HG03342 (cell line): ENCODE results near the gene RBMS1.

ENCODE experiments used
- ATAC-seq: cut with Tn5 transposase; IDR thresholded peaks from one replicate; pipeline ENCODE4 v1.9.1; 2021; ENCODE audit warnings: mild to moderate bottlenecking, moderate library complexity; ENCODE audit not compliant: unreplicated experiment

The RBMS1 gene

GRCh38 chr2:160261732-160262131 is 231.9 kb downstream of the RBMS1 start:
- no peak for ATAC-seq

GRCh38 chr2:160258492-160258805 is 235.2 kb downstream of the RBMS1 start:
- ATAC-seq: no peak

GRCh38 chr2:160257743-160258491 is 235.7 kb downstream of the RBMS1 start:
- ATAC-seq: no peak

DNA sequence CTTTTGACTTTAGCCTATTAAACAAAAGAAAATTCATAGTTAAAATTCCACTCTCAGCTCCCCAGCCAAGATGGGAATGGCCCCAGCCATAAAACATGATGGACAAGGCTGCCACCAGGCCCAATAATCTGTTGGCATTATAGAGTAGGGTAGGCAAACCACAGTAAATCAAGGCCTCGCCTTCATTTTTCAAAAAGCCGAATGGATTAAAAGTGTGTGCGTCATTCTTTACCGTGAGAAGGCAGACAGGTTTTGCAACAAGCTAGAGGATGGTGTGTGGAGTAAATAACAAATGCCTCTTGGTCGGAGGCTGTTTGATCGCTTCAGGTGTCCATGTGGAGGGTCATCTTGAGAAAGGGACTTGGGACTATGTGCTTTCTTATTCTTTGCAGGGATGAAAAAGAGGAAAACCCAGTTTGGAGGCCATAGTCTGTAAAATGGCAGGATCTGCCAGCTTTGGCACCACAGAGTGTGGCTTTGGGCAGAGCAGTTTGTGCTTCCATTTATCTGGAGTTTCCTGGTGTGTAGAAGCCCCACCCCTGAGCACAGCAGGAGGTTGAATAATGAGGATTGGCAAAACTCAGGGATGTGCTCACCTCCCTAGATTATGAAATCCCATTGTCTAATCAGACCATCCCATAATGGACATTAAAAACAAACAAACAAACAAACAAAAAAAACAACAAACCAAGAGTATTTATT is 236.4 kb downstream of the RBMS1 start:
- ATAC-seq: no peak

DNA sequence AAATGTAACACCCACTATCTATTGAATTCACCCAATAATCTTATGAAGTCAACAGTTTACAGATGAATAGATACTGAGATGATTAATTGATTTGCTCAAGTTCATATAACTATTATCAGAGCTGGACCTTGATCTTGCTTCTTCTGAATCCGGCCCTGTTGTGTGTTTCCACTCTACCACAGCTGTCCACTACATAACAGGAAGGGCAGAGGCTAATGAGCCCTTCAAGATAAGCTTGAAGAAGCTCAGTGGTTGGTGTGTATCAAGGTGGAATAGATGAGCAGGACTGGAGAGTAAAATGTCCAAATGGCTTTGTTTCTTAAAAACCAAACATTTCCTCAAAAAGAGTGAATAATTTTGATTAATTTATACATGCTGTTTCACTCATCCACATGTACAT is 237.1 kb downstream of the RBMS1 start:
- ATAC-seq: no peak

DNA sequence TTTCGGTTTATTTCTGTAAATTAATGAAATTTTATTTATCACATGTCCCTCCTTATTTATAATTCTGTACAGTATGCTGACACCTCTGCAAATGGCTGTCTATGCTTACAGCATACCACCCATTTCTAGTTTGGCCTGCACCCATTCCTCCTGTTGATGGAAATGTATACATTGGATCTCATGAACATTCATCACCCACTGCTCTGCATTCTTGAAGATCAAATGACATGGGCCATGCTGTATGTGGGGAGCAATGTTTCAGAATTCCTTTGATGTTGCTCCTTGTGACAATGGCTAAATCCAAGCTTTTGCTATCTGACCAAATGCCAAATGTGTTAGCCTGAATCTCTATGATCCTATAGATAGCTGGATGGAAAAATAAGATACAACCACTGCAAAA is 238.2 kb downstream of the RBMS1 start:
- ATAC-seq: no peak

- no peak for ATAC-seq
These were observed 239.3 kb downstream of the RBMS1 start for GRCh38 chr2:160254189-160254762.

DNA sequence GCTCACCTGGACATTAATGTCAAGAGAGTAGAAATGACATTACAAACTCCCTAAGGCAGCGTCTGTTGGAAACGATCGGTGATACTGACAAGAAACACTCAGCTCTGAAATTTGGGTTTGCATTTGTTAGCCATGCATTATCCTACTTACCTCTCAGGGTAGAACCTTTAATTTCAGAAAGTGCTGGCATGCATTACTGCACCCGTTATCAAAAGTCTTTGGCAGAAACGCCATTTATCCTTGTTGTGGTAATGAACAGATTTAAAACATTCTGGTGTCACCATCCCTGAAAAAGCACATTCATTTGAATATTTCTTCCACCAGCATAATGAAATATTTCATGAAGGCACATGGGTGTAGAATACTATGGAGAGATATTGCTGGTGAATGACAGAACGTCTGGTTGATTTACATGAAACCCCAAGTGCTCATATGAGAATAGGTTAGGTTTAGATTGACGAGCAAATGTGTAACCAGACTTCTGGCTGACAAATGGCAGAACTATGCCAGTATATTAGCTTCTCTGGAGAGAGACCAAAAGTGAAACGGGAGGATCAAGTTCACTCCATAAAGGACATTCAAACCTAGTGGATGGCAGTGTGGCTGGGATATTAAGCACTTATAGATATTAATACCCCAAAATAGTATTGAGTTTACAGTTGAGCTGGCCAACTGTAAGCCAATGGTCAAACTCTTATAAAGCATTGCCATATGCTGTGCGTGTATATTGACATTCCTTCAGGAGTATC is 240.0 kb downstream of the RBMS1 start:
- no peak for ATAC-seq

DNA sequence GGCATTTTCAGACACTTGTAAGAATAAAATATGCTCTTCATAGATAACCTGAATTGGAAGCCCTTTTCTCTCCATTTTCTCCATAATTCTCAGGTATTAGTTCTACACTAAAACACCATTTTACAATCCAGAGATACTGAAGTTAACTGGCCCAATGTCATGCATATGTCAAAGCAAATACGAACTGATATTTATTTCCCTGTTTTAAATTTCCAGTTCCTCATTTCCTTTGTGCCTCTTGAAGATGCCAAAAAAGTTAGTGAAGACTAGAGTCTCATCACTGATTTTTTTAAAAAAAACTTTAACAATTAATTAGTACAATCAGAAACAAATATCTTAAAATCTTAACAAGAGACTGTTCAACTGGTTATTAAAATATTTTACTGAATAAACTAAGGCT is 240.7 kb downstream of the RBMS1 start:
- ATAC-seq: no peak

- peak; percentile 47 for ATAC-seq
These were observed 241.2 kb downstream of the RBMS1 start for GRCh38 chr2:160252278-160252887.

GRCh38 chr2:160251569-160251968 is 242.0 kb downstream of the RBMS1 start:
- ATAC-seq: no peak

DNA sequence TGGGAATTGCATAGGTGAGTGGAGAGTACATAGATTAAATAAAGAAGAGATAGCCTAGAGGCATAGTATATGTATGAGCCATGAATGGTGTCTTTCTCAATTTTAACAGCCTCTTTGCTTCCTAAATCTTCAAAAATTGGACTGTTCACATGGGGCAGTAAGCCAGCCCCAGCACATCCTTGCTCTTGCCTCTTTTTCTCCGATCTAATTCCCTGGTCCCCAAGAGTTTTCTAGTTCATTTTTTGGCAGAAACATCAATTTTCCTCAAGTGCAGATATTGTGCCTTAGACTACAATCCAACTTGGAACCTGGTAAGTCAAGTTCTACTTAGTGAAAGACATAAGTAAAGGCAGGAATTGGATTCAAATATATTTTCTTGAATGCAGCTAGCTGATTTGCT is 243.7 kb downstream of the RBMS1 start:
- no peak for ATAC-seq

DNA sequence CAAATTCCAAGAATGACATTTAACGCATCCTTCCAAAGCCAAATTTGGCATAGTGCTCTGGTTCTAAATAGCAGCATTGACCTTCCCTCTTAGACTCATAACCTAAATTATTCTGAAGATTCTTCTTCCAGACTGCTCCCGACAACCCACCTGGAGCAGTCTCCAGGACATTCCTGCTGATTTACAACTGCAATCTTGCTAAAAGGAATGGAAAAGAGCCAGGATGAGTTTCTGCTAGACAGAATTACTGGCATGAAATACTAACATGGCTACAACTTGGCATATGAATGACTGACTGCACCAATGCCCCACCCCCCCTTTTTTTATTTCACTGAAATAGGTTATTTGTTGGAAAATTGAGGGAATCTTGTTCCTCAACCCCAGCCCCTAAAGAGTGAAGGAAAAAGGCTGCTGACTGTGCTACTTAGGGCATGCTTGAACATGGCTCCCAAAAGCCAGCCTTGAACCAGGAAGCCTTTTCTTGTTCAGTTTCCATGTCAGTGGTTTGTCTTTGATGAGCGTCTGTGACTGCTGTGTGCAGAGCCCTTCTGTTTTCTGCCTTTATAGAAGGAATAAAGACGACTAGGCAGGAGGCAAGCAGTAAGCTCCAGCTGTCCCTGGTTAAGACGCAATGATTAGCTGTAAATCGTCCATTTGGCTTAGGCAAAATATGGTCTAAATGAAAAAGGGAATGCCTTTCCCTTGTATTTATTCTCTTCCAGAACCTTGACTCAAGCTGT is 246.1 kb downstream of the RBMS1 start:
- no peak for ATAC-seq

DNA sequence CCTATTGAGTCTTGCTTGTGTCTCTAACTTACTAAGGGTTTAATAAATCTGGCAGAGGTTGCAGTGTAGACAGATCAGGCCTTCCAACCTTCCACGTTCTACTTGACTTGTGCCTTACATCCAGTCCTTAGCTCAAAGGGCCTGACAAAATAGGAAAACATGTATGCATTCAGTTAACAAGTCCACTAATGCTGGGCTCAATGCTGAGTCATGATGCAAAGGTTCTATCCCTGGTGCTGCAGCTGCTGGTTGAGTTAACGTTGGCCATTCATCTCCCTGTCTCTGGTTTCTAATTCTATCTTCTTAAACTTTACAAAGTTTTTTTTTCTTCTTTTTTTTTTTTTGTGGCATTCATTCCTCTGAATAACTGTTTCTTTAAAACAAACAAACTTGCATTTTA is 247.3 kb downstream of the RBMS1 start:
- no peak for ATAC-seq

DNA sequence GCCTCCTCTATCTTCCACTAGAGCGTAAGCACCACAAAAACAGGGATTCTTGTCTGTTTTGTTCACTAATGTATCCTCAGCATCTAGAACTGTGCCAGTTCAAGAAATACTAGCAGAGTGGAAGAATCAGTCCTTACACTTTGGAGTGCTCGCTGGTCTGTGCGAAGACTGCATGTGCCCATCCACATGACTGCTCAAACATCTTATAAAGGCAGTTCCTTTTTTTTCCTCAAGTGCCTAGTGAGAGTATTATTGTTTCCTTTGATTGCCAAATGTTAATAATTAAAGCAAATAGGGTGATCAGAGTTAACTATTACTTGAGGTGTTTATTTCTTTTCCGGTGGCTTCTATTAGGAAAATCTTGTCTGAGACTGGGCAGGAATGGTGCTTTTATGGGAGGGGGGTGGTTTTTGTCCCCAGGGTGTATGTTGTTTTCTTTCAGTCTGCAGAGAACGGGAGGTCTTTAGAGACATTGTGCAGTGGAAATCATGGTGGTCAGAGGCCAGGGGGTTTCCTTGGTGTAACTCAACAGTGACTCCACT is 247.9 kb downstream of the RBMS1 start:
- no peak for ATAC-seq

GRCh38 chr2:160242893-160243564 is 250.6 kb downstream of the RBMS1 start:
- ATAC-seq: no peak

- ATAC-seq: no peak
These were observed 252.1 kb downstream of the RBMS1 start for GRCh38 chr2:160241251-160242137.

GRCh38 chr2:160239436-160239835 is 254.2 kb downstream of the RBMS1 start:
- ATAC-seq: no peak

- ATAC-seq: no peak
These were observed 255.2 kb downstream of the RBMS1 start for GRCh38 chr2:160238392-160238791.
